H4 (cell line): ENCODE measurements around the gene RFTN1. TPM values are rescaled to one million over a fixed set of nuclear protein-coding genes. Genes with fewer than 3 reads are reported as not detected.
A peak's percentile ranks its signal among the peaks of the same experiment; 100 is the strongest.

Source experiments
- DNase-seq: peaks from one replicate; pipeline ENCODE4 v3.0.0-alpha.2; 2015; ENCODE audit warnings: low spot score
- total RNA-seq: library from RNA; depleted of rRNA; stranded (reverse); fragments of >200 nt; shearing (Covaris generic); gene quantifications from 2 replicates; pipeline ENCODE4 v1.2.3, GENCODE V29; 2014; rRNA removed

The RFTN1 gene
- total RNA-seq = 1.9 and 5.4 TPM in 2 replicates

DNA sequence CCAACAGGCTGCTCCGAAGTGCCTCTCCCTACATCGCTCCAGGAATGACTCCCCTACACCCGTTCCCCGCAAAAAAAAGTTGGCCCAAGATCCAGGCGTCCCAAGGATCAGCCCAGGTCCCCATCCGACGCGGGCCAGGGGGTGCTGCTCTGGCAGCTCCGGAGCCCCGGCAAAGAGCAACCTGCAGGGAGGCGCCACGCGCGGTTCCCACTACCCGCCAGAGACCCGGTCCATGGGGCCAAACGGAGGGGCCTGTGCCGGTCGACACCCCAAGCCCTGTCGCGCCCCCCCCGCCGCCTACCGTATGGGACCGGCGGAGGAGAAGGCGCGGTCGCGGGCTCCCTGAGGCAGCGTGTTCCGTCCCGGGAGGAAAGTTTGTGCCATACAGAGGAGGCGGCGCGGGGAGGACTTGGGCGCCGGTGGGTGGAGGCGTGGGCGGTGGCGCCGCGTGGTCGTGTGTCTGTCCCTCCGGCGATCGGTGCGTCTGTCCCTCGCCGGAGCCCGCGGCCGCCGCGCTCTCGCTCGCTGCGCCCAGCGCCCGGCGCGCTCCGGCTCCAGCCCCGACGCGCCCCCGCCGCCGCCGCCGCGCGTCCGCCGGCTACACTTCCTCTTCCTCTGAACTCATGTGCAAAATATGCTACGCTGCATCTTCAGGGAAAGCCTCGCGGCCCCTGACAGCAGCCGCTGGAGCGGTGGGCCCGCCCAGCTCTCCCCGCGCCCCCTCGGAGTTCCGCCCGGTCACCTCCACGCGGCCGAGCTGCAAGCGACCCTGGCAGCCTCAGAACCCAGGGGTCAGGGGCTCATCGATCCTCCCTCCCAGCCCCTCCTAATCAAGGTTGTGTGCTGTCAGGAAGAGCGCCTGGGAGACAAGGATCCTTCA lies at the start of gene RFTN1:
Gene RFTN1 (minus strand): TSS at position 559 of the 880 bp plus-strand sequence. CDS start 19,830 bp downstream, outside the sequence.
- DNase-seq = no peak

DNA sequence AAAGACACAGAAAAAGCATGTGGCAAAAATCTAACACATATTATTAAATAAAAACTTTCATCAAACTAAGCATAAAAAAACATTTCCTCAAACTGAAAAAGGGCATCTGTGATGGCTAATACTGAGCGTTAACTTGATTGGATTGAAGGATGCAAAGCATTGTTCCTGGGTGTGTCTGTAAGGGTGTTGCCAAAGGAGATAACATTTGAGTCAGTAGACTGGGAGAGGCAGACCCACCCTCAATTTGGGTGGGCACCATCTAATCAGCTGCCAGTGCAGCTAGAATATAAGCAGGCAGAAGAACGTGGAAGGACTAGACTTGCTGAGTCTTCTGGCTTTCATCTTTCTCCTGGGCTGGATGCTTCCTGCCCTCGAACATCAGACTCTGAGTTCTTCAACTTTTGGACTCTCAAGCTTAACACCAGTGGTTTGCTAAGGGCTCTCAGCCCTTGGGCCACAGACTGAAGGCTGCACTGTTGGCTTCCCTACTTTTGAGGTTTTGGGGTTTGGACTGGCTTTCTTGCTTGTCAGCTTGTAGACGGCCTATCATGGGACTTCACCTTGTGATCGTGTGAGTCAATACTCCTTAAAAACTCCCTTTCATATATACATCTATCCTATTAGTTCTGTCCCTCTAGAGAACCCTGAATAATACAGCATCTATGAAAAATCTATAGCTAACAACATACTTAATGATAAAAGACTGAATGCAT lies 46.3 kb upstream of the RFTN1 start:
- no peak for DNase-seq

- DNase-seq = no peak
Observed at GRCh38 chr3:16554126-16554525, 40.6 kb upstream of the RFTN1 start.

- no peak for DNase-seq
Observed at GRCh38 chr3:16552757-16553156, 39.3 kb upstream of the RFTN1 start.

GRCh38 chr3:16551342-16551976 lies 38.0 kb upstream of the RFTN1 start:
- DNase-seq = no peak

DNA sequence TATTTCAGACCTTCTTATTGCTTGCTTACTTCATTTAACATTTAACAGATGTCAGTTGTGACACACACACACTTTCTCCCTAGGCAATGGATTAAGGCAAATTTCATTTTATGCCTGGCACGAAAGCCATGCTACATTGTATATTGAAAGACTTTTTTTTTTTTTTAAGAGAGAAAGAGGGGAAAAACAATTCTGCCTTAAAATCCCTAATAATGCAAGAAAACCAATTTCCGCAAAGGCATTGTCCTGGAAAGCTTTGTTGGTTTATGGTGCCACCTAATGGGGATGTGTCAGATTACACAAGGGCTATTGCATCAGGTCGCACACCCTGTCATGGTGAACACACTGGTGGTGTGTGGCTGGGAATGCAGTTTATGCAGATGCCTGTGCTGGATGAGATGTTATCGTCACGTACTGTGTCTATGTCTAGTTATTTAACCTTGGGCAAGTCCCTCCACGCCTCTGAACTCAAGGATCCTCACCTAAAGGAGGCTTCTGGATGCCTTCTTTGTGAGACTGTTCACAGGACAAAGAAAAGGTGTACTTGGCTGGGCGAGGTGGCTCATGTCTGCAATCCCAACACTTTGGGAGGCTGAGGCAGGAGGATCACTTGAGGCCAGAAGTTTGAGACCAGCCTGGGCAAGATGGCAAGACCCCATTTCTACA lies 37.3 kb upstream of the RFTN1 start:
- peak; percentile 85 for DNase-seq

- DNase-seq = no peak
Observed at GRCh38 chr3:16550305-16550675, 36.8 kb upstream of the RFTN1 start.

DNA sequence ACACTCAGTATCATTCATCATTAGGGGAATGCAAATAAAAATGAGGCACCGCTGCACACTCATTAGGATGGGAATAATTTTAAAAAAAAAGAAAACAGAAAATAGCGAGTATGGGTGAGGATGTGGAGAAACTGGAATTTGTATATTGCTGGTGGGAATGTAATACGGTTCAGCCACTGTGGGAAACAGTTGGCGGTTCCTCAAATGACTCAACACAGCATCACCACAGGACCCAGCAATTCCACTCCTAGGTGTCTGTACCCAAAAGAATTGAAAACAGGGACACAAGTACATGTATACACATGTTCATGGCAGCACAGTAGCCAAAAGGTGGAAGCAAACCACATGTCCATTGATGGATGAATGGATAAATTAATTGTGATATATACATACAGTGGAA lies 35.2 kb upstream of the RFTN1 start:
- DNase-seq = peak; percentile 11

DNA sequence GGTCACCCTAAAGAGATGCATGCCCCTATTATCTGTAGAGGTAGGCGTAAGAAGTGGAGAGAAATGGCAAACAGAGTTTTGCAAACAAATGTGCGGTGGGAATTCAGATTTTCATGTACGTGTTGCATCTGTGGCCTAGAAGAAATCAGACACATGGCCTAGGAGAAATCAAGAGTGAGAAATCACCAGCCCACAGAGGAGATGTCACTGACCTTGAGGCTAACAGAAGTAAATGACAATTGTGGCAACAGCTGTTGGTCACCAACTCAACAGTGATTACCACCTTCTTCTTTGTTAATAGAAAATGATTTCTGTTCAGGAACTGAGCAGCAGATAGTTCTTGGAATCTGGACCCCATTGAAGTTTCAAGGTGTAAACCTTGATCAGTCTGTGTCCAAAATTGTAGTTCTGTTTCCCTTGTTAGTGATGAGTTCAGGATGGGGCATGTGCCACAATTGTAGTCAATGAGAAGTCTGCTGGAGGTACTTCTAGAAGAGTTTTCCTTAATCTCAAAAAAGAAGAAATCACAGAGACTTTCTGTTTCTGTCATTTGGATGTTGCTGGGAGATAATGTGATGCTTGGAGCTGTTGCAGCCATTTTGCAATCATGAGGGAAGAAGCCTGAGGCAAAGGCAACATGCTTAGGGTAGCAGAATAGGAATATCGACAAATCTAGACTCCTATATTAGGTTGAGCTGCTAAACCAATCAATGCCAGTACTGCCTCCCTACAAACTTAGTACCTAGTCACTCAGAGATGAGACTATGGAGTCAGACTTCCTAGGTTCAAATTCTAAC lies 34.3 kb upstream of the RFTN1 start:
- no peak for DNase-seq

GRCh38 chr3:16546186-16547010 lies 32.9 kb upstream of the RFTN1 start:
- DNase-seq = no peak

- no peak for DNase-seq
Observed at GRCh38 chr3:16545413-16546185, 32.1 kb upstream of the RFTN1 start.

DNA sequence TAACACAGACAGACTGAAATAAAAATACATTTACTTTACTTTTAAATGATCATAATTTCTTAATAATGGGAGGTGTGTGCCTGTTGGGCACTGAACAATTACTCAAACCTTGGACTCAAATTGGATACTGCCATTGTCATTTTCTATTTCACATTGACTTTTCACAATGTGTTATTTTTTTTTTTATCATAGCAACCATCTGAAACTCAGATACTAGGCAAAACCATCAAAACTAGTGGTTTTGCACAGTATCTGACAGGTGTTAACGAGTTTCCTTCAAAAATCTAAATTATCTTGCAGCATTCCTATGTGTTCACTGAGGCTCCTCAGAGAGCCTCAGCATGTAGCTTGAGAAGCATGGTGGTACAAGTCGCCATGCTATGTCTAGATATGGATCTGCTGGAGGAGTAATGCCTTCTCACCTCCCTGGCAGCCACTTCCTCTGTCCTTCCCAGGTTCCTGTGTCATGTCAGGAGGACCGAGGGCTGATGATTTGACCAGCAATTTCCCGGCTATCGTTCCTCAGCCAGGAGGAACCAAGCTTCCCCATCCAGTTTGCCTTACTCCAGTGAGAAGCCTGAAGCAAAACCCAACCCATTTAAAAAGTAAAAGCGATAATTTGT lies 29.9 kb upstream of the RFTN1 start:
- DNase-seq = no peak

GRCh38 chr3:16538507-16538906 lies 25.0 kb upstream of the RFTN1 start:
- DNase-seq = no peak

- DNase-seq = no peak
Observed at GRCh38 chr3:16536996-16537395, 23.5 kb upstream of the RFTN1 start.

DNA sequence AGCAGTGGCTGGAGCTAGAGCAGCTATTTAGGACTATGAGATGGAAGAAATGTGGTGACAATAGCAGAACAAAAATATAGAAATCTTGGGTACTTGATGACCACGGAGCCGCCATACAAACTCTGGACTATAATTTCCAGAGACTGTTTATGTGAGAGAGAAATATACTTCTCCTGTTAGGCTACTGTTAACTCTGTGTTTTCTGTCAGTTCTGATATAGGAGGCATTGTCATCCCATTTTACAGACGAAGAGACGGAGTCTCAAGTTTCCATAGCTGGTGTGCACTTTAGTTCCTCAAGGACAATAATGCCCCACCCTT lies 22.8 kb upstream of the RFTN1 start:
- DNase-seq = no peak

DNA sequence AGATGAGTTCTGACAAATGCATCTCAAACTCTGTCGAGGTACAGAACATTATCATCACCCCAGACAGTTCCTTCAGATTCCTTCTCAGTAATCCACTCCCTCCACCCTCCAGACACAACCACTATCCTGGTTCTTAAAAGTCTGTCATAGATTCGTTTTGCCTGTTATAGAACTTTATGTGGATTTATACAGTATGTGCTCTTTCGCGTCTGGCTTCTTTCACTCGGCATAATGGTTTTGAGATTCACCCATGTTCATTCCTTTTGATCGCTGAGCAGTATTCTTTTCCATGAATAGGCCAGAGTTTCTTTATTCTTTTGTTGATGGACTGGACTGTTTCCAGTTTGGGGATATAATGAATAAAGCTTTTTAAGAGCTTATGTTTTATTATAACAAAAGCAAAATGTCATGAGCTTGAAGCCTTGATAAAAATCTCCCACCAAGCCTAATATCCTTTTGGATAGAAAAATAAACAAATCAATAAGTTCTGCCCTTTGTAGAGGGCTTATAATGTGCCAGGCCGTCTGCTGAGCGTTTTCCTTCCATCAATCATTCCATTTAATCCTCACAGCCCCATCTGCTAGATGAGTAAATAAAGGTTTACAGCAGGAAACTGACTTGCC lies 21.3 kb upstream of the RFTN1 start:
- no peak for DNase-seq

- DNase-seq = no peak
Observed at GRCh38 chr3:16533928-16534574, 20.6 kb upstream of the RFTN1 start.

- DNase-seq = no peak
Observed at GRCh38 chr3:16529264-16529663, 15.8 kb upstream of the RFTN1 start.
